Activated T-cell treated with anti-CD3 and anti-CD28 coated beads, Interleukin-2, amount 50 U/mL, for 1 hour (primary cell): Measurements from ENCODE around the gene KCNK2.
"Not testable (repeated sequence)": the region's sequence is repeated elsewhere in the genome, so short reads cannot be mapped to it uniquely, and the experiment has no call there.

Experiments used
- DNase-seq: peaks from one replicate; pipeline ENCODE4 v3.0.0-alpha.2; 2020

Gene KCNK2

GRCh38 chr1:215163144-215163543, 80.6 kb downstream of the KCNK2 start:
- DNase-seq = not testable (repeated sequence)

GRCh38 chr1:215166886-215167285, 84.3 kb downstream of the KCNK2 start:
- DNase-seq = no peak

- DNase-seq = no peak
Measured at GRCh38 chr1:215181518-215181917, 99.0 kb downstream of the KCNK2 start.

- DNase-seq = no peak
Measured at GRCh38 chr1:215185067-215185620, 102.6 kb downstream of the KCNK2 start.

GRCh38 chr1:215188302-215188950, 105.9 kb downstream of the KCNK2 start:
- DNase-seq = no peak

- DNase-seq = no peak
Measured at GRCh38 chr1:215192306-215192705, 109.8 kb downstream of the KCNK2 start.

- no peak for DNase-seq
Measured at GRCh38 chr1:215198021-215198420, 115.5 kb downstream of the KCNK2 start.

- no peak for DNase-seq
Measured at GRCh38 chr1:215200121-215200520, 117.6 kb downstream of the KCNK2 start.

- DNase-seq = no peak
Measured at GRCh38 chr1:215201283-215201682, 118.7 kb downstream of the KCNK2 start.

GRCh38 chr1:215202868-215203267, 120.3 kb downstream of the KCNK2 start:
- DNase-seq = no peak

GRCh38 chr1:215210167-215210566, 127.6 kb downstream of the KCNK2 start:
- DNase-seq = no peak

- no peak for DNase-seq
Measured at GRCh38 chr1:215215846-215216245, 133.3 kb downstream of the KCNK2 start.

- no peak for DNase-seq
Measured at GRCh38 chr1:215219372-215219771, 136.8 kb downstream of the KCNK2 start.

- no peak for DNase-seq
Measured at GRCh38 chr1:215220346-215220745, 137.8 kb downstream of the KCNK2 start.

GRCh38 chr1:215226757-215227156, 144.2 kb downstream of the KCNK2 start:
- DNase-seq = no peak

- DNase-seq = no peak
Measured at GRCh38 chr1:215228193-215228592, 145.7 kb downstream of the KCNK2 start.

GRCh38 chr1:215241451-215241850, 158.9 kb downstream of the KCNK2 start:
- DNase-seq = no peak

GRCh38 chr1:215243345-215244054, 161.0 kb downstream of the KCNK2 start:
- no peak for DNase-seq

GRCh38 chr1:215250913-215251312, 168.4 kb downstream of the KCNK2 start:
- no peak for DNase-seq

- DNase-seq = no peak
Measured at GRCh38 chr1:215251428-215251827, 168.9 kb downstream of the KCNK2 start.

- DNase-seq = no peak
Measured at GRCh38 chr1:215252164-215252563, 169.6 kb downstream of the KCNK2 start.

- DNase-seq = no peak
Measured at GRCh38 chr1:215256936-215257679, 174.6 kb downstream of the KCNK2 start.

- DNase-seq = no peak
Measured at GRCh38 chr1:215260711-215261110, 178.2 kb downstream of the KCNK2 start.

- DNase-seq = no peak
Measured at GRCh38 chr1:215262106-215262505, 179.6 kb downstream of the KCNK2 start.
